ENCODE results near the gene KRT80.

KRT80 gene

GRCh38 chr12:52201451-52201839, 9.6 kb upstream of the KRT80 start:
- Histone ChIP-seq H3K27me3 (ENCODE audit: control insufficient read depth, insufficient read depth, low read length) (no peaks in the 10 kb centered on the region), H3K9me3 (ENCODE audit: control insufficient read depth, insufficient read depth, low read length) (no peaks in the 10 kb centered on the region), H3K36me3 (ENCODE audit: control insufficient read depth, insufficient read depth, low read length) (no peaks in the 10 kb centered on the region), H3K27ac (ENCODE audit: low read depth, low read length) (no peak overlapping the region), H3K9ac (ENCODE audit: low read depth, low read length) (no peak overlapping the region), H3K4me3 (ENCODE audit: low read depth, low read length) (no peak overlapping the region), H3K4me1 (ENCODE audit: control insufficient read depth, insufficient read depth, low read length) (peaks cover 13% of the 10 kb centered on the region; the same call in 1 of the 2 replicates)

GRCh38 chr12:52200781-52201450, 9.1 kb upstream of the KRT80 start:
- Histone ChIP-seq H3K9me3 (ENCODE audit: control insufficient read depth, insufficient read depth, low read length) (no peaks in the 10 kb centered on the region), H3K4me1 (ENCODE audit: control insufficient read depth, insufficient read depth, low read length) (peaks cover 13% of the 10 kb centered on the region; the same call in 1 of the 2 replicates), H3K9ac (ENCODE audit: low read depth, low read length) (no peak overlapping the region), H3K27ac (ENCODE audit: low read depth, low read length) (no peak overlapping the region), H3K36me3 (ENCODE audit: control insufficient read depth, insufficient read depth, low read length) (no peaks in the 10 kb centered on the region), H3K27me3 (ENCODE audit: control insufficient read depth, insufficient read depth, low read length) (no peaks in the 10 kb centered on the region), H3K4me3 (ENCODE audit: low read depth, low read length) (no peak overlapping the region)

DNA sequence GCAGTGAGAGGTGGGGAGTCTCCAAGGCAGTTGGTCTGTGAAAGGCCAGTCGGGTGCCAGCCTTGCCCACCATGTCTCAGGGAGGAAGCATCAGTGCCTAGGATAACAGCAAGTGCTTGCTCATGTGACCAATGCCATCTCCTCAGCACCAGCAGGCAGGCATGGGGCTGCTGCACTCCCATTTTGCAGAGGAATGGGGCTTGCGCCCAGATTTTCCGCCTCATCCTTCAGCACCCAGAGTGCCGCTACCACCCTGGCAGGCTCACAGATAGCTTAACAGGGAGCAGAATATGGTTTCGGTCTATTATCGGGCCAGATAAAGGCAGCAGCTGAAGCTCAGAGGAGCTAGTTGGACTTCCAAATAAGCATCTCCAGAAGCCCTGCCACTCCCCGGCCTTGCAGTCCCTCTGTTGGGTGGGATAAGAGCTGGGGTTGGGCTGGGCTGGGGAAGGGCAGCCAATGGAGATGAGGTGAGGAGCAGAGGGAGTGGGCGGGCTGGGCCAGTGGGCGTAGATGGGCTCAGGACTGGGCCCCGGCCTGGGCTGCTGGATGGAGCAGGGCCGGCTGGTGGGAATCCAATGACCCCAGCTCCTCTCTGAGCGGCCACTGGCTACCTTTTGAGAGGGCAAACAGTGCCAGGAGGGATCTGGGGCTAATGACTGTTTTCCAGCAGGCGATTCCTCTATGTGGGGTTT, 8.4 kb upstream of the KRT80 start:
- peaks cover 13% of the 10 kb centered on the region; the same call in 1 of the 2 replicates for H3K4me1 ChIP-seq (ENCODE audit: control insufficient read depth, insufficient read depth, low read length)
- H3K4me3 ChIP-seq (ENCODE audit: low read depth, low read length), result no peak overlapping the region
- no peaks in the 10 kb centered on the region for H3K36me3 ChIP-seq (ENCODE audit: control insufficient read depth, insufficient read depth, low read length)
- H3K9ac ChIP-seq (ENCODE audit: low read depth, low read length), result no peak overlapping the region
- H3K9me3 ChIP-seq (ENCODE audit: control insufficient read depth, insufficient read depth, low read length), result no peaks in the 10 kb centered on the region
- H3K27ac ChIP-seq (ENCODE audit: low read depth, low read length), result no peak overlapping the region
- H3K27me3 ChIP-seq (ENCODE audit: control insufficient read depth, insufficient read depth, low read length), result no peaks in the 10 kb centered on the region

GRCh38 chr12:52199294-52199919, 7.6 kb upstream of the KRT80 start:
- H3K36me3 ChIP-seq (ENCODE audit: control insufficient read depth, insufficient read depth, low read length), result no peaks in the 10 kb centered on the region
- H3K27me3 ChIP-seq (ENCODE audit: control insufficient read depth, insufficient read depth, low read length), result no peaks in the 10 kb centered on the region
- no peak overlapping the region for H3K4me3 ChIP-seq (ENCODE audit: low read depth, low read length)
- peaks cover 18% of the 10 kb centered on the region; the same call in 1 of the 2 replicates for H3K4me1 ChIP-seq (ENCODE audit: control insufficient read depth, insufficient read depth, low read length)
- no peak overlapping the region for H3K9ac ChIP-seq (ENCODE audit: low read depth, low read length)
- H3K9me3 ChIP-seq (ENCODE audit: control insufficient read depth, insufficient read depth, low read length), result no peaks in the 10 kb centered on the region
- no peak overlapping the region for H3K27ac ChIP-seq (ENCODE audit: low read depth, low read length)

DNA sequence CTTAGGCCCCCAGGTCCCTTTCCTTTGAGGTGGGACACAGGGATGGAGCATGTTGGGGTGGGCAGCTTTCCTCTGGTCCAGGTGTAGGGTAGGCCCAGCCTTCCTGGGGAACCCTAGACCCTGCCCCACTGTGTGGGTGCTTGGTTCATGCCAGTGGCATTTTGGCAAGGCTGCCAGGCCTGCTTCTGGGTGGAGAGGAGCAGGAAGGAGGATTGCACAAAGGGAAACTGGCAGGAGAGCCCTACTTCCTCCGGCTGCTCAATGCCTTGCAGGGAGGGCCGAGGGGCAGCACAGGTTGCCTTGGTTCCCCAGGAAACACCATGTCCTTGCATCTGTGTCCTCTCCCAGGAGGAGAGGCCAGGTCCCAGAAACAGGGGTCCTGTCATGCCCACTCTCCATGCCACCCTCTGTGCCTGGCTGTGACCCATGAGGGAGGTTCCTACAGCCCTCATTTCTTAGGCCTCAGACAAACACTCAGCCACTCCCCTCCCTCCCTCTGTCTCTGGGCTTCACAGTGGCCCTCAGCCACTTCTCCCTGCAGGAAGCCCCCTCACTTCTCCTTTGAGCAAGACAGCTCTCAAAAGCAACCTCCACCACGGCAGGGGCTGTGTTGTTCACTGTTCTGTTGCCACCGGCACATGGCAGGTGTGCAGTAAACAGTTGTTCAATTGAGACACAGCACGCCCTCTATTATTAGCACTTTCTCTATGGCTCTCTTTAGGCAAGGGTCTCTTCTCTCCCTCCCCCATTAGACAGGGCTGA, 6.8 kb upstream of the KRT80 start:
- no peaks in the 10 kb centered on the region for H3K27me3 ChIP-seq (ENCODE audit: control insufficient read depth, insufficient read depth, low read length)
- no peaks in the 10 kb centered on the region for H3K9me3 ChIP-seq (ENCODE audit: control insufficient read depth, insufficient read depth, low read length)
- H3K4me1 ChIP-seq (ENCODE audit: control insufficient read depth, insufficient read depth, low read length), result peaks cover 18% of the 10 kb centered on the region; the same call in 1 of the 2 replicates
- H3K9ac ChIP-seq (ENCODE audit: low read depth, low read length), result no peak overlapping the region
- no peak overlapping the region for H3K27ac ChIP-seq (ENCODE audit: low read depth, low read length)
- no peaks in the 10 kb centered on the region for H3K36me3 ChIP-seq (ENCODE audit: control insufficient read depth, insufficient read depth, low read length)
- H3K4me3 ChIP-seq (ENCODE audit: low read depth, low read length), result no peak overlapping the region

- H3K27ac ChIP-seq (ENCODE audit: low read depth, low read length), result no peak overlapping the region
- no peak overlapping the region for H3K4me3 ChIP-seq (ENCODE audit: low read depth, low read length)
- H3K36me3 ChIP-seq (ENCODE audit: control insufficient read depth, insufficient read depth, low read length), result no peaks in the 10 kb centered on the region
- H3K9ac ChIP-seq (ENCODE audit: low read depth, low read length), result no peak overlapping the region
- H3K9me3 ChIP-seq (ENCODE audit: control insufficient read depth, insufficient read depth, low read length), result no peaks in the 10 kb centered on the region
- H3K27me3 ChIP-seq (ENCODE audit: control insufficient read depth, insufficient read depth, low read length), result no peaks in the 10 kb centered on the region
- H3K4me1 ChIP-seq (ENCODE audit: control insufficient read depth, insufficient read depth, low read length), result peaks cover 14% of the 10 kb centered on the region; the same call in 1 of the 2 replicates
Observed at GRCh38 chr12:52197371-52198231, 5.8 kb upstream of the KRT80 start.

GRCh38 chr12:52195065-52195730, 3.4 kb upstream of the KRT80 start:
- H3K27ac ChIP-seq (ENCODE audit: low read depth, low read length), result no peak overlapping the region
- H3K9me3 ChIP-seq (ENCODE audit: control insufficient read depth, insufficient read depth, low read length), result no peaks in the 10 kb centered on the region
- H3K4me3 ChIP-seq (ENCODE audit: low read depth, low read length), result no peak overlapping the region
- peaks cover 5% of the 10 kb centered on the region for H3K4me1 ChIP-seq (ENCODE audit: control insufficient read depth, insufficient read depth, low read length)
- no peaks in the 10 kb centered on the region for H3K36me3 ChIP-seq (ENCODE audit: control insufficient read depth, insufficient read depth, low read length)
- H3K27me3 ChIP-seq (ENCODE audit: control insufficient read depth, insufficient read depth, low read length), result no peaks in the 10 kb centered on the region
- no peak overlapping the region for H3K9ac ChIP-seq (ENCODE audit: low read depth, low read length)

GRCh38 chr12:52193991-52194390, 2.2 kb upstream of the KRT80 start:
- no peaks in the 10 kb centered on the region for H3K36me3 ChIP-seq (ENCODE audit: control insufficient read depth, insufficient read depth, low read length)
- H3K27ac ChIP-seq (ENCODE audit: low read depth, low read length), result no peak overlapping the region
- H3K4me3 ChIP-seq (ENCODE audit: low read depth, low read length), result no peak overlapping the region
- no peaks in the 10 kb centered on the region for H3K9me3 ChIP-seq (ENCODE audit: control insufficient read depth, insufficient read depth, low read length)
- no peaks in the 10 kb centered on the region for H3K27me3 ChIP-seq (ENCODE audit: control insufficient read depth, insufficient read depth, low read length)
- no peak overlapping the region for H3K9ac ChIP-seq (ENCODE audit: low read depth, low read length)
- peaks cover 5% of the 10 kb centered on the region; the same call in 1 of the 2 replicates for H3K4me1 ChIP-seq (ENCODE audit: control insufficient read depth, insufficient read depth, low read length)

- no peaks in the 10 kb centered on the region for H3K27me3 ChIP-seq (ENCODE audit: control insufficient read depth, insufficient read depth, low read length)
- H3K4me3 ChIP-seq (ENCODE audit: low read depth, low read length), result no peak overlapping the region
- no peaks in the 10 kb centered on the region for H3K9me3 ChIP-seq (ENCODE audit: control insufficient read depth, insufficient read depth, low read length)
- no peaks in the 10 kb centered on the region for H3K36me3 ChIP-seq (ENCODE audit: control insufficient read depth, insufficient read depth, low read length)
- no peak overlapping the region for H3K9ac ChIP-seq (ENCODE audit: low read depth, low read length)
- peaks cover 5% of the 10 kb centered on the region; the same call in 1 of the 2 replicates for H3K4me1 ChIP-seq (ENCODE audit: control insufficient read depth, insufficient read depth, low read length)
- H3K27ac ChIP-seq (ENCODE audit: low read depth, low read length), result no peak overlapping the region
Observed at GRCh38 chr12:52193532-52193931, 1.7 kb upstream of the KRT80 start.

Data from HUES48 (cell line).